ENCODE results near the gene DLL1.

Gene DLL1

DNA sequence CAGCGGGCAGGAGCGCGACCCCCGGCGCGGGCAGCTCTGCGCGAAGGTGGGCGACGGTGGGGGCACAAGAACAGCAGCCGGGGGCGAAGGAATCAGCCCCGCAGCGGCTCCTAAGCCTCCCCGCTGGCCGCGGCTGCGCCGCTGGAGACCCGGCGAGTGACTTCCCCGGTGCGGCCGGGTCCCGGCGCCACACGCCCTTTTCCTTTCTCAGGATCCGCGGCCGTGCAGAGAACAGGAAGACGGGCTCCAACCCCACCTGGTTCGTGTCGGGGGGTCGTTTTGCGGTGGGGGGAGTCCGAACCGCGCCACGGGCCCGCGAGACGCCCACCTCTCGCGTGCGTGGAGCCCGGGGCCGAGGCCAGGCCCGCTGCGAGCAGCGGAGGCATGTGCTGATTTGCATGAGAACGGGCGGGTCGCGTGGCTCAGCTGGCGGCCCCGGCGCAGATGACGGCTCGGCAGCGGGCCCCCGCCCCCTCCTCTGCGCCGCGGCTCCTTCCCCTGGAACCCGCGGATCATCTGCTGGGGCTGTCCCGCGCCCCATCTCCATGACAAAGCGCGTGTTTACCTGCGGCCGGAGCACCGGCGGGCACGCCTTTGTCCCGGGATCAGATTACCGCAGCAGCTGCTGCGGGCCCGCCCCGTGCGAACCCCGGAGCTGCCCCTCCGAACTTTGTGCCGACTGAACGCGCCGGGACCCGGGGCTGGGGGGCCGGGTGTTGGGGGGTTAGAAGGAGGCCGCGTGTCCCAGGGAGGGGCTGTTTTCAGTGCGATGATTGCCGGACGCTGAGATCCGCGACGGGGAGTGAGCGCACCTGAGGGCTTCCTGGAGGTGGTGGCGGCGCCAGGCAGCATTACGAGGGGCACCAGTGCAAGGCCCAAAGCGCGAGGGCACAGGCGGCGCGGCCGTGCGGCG, 4.9 kb upstream of the DLL1 start:
- Histone ChIP-seq H3K27me3 (ENCODE audit: control insufficient read depth, insufficient read depth, low read length) (peaks cover 67% of the 10 kb centered on the region), H3K27ac (ENCODE audit: low read depth, low read length) (peak overlapping the region; percentile 51), H3K36me3 (ENCODE audit: control insufficient read depth, insufficient read depth, low read length) (no peaks in the 10 kb centered on the region), H3K4me1 (ENCODE audit: control insufficient read depth, insufficient read depth, low read length) (peaks cover 49% of the 10 kb centered on the region), H3K4me3 (ENCODE audit: low read depth, low read length) (peak overlapping the region; percentile 57), H3K9me3 (ENCODE audit: control insufficient read depth, insufficient read depth, low read length) (peaks cover 14% of the 10 kb centered on the region), H3K9ac (ENCODE audit: low read depth, low read length) (peak overlapping the region; percentile 39; the same call in 1 of the 2 replicates)

DNA sequence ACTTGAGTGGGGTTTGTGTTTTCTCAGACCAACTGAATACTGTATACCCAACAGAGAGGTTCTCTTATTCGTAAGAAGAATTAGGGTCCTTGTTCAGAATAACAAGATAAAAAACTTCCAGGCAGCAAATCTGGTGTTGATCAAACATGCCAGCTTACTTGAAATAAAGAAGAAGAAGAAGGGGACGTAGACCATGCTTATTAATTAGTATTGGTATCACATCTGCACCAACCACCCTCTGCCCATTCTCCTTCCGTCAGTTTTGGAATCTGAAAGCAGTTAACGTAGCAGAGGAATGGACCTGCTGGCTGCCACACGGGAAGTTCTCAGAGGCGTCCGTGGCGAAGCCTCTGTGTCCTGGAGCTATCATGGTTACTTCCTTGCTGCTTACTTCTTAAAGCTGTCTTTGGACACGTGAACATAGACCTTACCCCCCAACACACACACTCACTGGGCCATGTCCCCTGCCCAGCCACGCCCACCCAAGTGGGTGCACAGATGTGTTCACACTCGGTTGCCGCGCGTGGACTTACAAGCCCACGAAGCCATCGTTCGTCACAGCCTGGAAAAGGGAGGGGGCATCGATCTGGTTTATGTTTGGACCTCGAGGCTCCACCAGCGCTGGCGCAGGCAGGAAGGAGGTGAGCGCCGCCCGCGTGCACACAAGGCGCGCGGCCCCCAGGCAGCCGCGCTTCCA, 4.1 kb upstream of the DLL1 start:
- 0 out of 2 replicates have a peak, but pooled peaks cover 6% of the 10 kb centered on the region for H3K9me3 ChIP-seq (ENCODE audit: control insufficient read depth, insufficient read depth, low read length)
- H3K36me3 ChIP-seq (ENCODE audit: control insufficient read depth, insufficient read depth, low read length): no peaks in the 10 kb centered on the region
- no peak overlapping the region for H3K27ac ChIP-seq (ENCODE audit: low read depth, low read length)
- peak overlapping the region; percentile 57 for H3K4me3 ChIP-seq (ENCODE audit: low read depth, low read length)
- peaks cover 49% of the 10 kb centered on the region for H3K4me1 ChIP-seq (ENCODE audit: control insufficient read depth, insufficient read depth, low read length)
- H3K9ac ChIP-seq (ENCODE audit: low read depth, low read length): peak overlapping the region; percentile 33; the same call in 1 of the 2 replicates
- peaks cover 75% of the 10 kb centered on the region for H3K27me3 ChIP-seq (ENCODE audit: control insufficient read depth, insufficient read depth, low read length)

DNA sequence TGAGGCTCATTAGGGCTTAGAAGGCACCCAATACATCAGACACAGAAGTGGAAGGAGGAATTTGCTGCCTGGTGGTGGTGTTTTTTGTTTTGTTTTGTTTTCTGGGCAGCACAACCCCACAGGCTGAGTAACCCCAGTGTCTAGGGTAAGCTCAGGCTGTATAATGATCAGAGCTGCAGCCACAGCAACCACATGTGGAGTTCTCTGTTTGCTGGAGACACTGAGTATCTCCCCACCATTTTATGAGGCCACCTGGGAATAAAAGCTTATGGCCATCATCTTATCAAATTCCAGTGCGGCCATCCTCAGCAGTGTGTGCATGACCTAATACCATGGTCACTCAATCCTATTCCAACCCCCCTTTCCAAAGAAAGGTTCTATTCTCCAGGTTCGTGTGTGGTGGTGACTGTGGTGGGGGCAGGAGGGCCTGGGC, 3.4 kb upstream of the DLL1 start:
- H3K4me3 ChIP-seq (ENCODE audit: low read depth, low read length): peak overlapping the region; percentile 71
- H3K9me3 ChIP-seq (ENCODE audit: control insufficient read depth, insufficient read depth, low read length): no peaks in the 10 kb centered on the region
- H3K9ac ChIP-seq (ENCODE audit: low read depth, low read length): no peak overlapping the region
- H3K36me3 ChIP-seq (ENCODE audit: control insufficient read depth, insufficient read depth, low read length): no peaks in the 10 kb centered on the region
- peaks cover 49% of the 10 kb centered on the region for H3K4me1 ChIP-seq (ENCODE audit: control insufficient read depth, insufficient read depth, low read length)
- H3K27me3 ChIP-seq (ENCODE audit: control insufficient read depth, insufficient read depth, low read length): peaks cover 80% of the 10 kb centered on the region
- H3K27ac ChIP-seq (ENCODE audit: low read depth, low read length): no peak overlapping the region

DNA sequence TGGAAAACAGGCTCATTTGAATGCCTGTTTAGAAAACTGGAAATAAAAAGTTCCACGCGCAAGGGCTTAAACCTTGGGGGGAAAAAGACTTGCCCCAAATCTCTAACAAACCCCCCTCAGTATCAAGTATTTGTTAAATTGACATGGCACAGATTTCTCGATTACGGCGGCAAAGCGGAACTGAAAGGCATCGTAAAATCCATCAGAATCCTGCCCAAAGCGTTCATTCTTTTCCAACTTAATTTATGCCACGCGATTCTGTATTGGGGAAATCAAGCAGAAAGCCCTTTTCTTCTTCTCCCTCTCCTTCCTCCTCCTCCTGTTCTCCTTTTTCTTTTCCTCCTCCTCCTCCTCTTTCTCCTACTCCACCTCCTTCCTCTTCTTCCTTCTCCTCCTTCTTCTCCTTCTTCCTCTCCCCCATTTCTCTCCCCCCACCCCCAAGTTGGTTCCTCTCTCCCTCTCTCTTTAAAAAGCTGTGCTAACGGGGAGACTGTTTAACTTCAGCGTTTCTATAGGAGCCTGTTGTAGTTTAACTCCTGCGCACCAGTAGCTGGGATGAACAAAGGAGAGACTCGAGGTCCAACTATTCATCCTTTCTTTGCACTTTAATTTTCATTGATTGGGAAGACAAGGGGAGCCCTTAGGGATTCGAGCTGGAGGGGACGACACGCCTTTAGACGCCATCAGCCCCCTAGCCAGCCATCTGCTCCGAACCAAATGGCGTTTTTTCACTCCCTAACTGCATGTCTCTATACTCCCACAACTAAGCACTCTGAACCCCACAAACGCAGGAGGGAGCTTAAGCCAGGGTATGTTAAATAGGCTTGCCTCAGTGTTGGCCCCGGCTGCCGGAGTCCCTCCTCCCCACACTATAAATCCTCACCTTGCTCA, 2.7 kb upstream of the DLL1 start:
- no peak overlapping the region for H3K9ac ChIP-seq (ENCODE audit: low read depth, low read length)
- H3K9me3 ChIP-seq (ENCODE audit: control insufficient read depth, insufficient read depth, low read length): no peaks in the 10 kb centered on the region
- no peak overlapping the region for H3K27ac ChIP-seq (ENCODE audit: low read depth, low read length)
- H3K4me3 ChIP-seq (ENCODE audit: low read depth, low read length): peak overlapping the region; percentile 71
- H3K4me1 ChIP-seq (ENCODE audit: control insufficient read depth, insufficient read depth, low read length): peaks cover 51% of the 10 kb centered on the region
- H3K27me3 ChIP-seq (ENCODE audit: control insufficient read depth, insufficient read depth, low read length): peaks cover 80% of the 10 kb centered on the region
- no peaks in the 10 kb centered on the region for H3K36me3 ChIP-seq (ENCODE audit: control insufficient read depth, insufficient read depth, low read length)

DNA sequence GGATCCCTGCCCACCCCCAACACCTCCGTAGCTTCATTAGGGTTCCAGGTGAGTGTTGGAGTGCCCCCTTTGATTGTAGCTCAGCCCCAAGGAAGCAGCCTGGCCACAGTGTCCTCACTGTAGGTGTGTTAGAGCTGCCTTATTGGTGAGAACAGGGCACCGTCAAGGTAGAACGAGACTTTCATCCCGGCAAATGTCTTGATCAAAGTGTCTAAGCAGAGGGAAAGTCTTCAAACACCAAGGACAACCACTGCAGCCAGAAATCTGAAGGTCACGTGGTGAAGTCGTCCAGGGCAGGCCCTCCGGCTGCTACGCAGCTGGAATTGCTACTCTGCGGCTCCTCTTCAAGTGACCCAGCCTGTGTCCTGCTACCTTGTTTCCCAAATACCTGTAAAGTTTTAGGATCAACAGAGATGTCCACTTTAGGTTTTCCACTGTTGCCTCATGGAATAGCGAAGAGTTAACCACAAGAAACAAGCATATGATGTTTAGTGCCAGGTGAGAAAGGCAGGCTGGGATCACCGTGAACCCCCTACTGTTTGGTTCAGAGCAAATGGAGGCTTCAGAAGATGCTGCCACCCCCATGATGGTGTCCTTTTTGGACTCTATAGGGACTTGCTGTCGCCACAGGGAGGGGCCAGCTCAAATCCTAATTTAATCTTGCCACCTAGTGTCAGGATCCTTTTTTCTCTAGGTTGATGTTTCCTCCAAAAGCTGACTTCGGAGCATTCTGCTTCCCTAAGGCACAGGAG, 1.7 kb upstream of the DLL1 start:
- H3K36me3 ChIP-seq (ENCODE audit: control insufficient read depth, insufficient read depth, low read length): peaks cover 4% of the 10 kb centered on the region; the same call in 1 of the 2 replicates
- H3K27ac ChIP-seq (ENCODE audit: low read depth, low read length): no peak overlapping the region
- peaks cover 47% of the 10 kb centered on the region for H3K4me1 ChIP-seq (ENCODE audit: control insufficient read depth, insufficient read depth, low read length)
- H3K27me3 ChIP-seq (ENCODE audit: control insufficient read depth, insufficient read depth, low read length): peaks cover 88% of the 10 kb centered on the region
- H3K9ac ChIP-seq (ENCODE audit: low read depth, low read length): no peak overlapping the region
- H3K9me3 ChIP-seq (ENCODE audit: control insufficient read depth, insufficient read depth, low read length): no peaks in the 10 kb centered on the region
- H3K4me3 ChIP-seq (ENCODE audit: low read depth, low read length): peak overlapping the region; percentile 71

DNA sequence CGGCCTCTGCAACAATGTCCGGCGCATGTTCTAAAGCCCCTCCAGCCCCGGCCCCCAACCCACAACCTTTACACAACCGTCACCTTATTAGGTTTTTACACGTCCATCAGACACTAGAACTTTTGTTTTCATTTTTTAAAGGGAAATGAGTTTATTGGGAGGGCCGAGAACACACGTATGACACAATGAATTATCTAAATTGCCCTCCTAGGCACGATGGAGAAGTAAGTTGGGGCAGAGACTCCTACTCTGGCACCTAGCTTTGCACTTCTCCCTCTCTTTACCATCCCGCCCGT, 1.2 kb upstream of the DLL1 start:
- Histone ChIP-seq H3K9ac (ENCODE audit: low read depth, low read length) (no peak overlapping the region), H3K4me3 (ENCODE audit: low read depth, low read length) (peak overlapping the region; percentile 71), H3K27me3 (ENCODE audit: control insufficient read depth, insufficient read depth, low read length) (peaks cover 91% of the 10 kb centered on the region)

DNA sequence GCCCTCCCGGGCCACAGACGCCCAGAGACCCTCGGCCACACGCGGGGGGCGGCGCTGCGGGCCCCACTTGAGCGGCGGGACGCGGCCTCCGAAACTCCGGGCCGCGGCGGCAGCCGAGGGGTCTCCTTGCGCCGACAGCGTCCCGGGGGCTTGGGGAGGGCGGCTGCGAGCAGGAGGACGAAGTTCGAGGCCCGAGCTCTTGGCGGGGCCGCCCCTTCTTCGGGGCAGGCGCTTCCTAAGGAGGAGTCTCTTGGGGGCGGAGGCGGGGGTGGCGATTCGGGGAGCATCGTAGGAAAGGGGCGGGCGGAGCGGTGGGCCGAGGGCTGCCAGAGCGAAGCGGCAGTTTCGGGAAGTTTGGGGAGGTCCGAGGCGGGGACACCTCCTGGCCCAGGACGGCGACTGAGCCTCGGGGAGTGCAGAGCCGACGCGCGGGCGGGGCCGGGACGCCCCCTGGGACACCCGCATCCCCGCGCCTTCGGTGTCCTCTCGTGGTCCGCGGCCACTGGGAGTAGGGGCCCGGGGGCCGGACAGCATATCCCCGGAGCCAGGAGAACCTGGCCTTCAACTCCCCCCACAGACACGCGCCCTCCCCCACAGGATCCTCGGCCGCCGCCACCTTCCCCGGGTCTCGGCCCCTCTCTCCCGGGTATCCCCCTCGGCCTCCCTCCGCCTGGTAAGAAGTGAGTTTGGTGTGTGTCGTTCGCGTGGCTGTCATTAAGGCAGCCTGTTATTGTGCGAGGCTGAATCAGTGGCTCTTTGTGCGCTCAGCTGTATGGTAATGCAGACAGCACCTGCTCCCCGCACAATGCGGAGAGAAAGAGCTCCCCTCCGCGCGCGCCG, 613 bp upstream of the DLL1 start:
- Histone ChIP-seq H3K36me3 (ENCODE audit: control insufficient read depth, insufficient read depth, low read length) (peaks cover 4% of the 10 kb centered on the region; the same call in 1 of the 2 replicates), H3K9ac (ENCODE audit: low read depth, low read length) (no peak overlapping the region), H3K9me3 (ENCODE audit: control insufficient read depth, insufficient read depth, low read length) (no peaks in the 10 kb centered on the region), H3K4me3 (ENCODE audit: low read depth, low read length) (peak overlapping the region; percentile 71), H3K4me1 (ENCODE audit: control insufficient read depth, insufficient read depth, low read length) (peaks cover 50% of the 10 kb centered on the region), H3K27me3 (ENCODE audit: control insufficient read depth, insufficient read depth, low read length) (peaks cover 91% of the 10 kb centered on the region), H3K27ac (ENCODE audit: low read depth, low read length) (peak overlapping the region; percentile 42)

More for the DNA sequence above, 1.2 kb upstream of the DLL1 start:
- Histone ChIP-seq H3K27ac (ENCODE audit: low read depth, low read length) (no peak overlapping the region), H3K36me3 (ENCODE audit: control insufficient read depth, insufficient read depth, low read length) (peaks cover 4% of the 10 kb centered on the region; the same call in 1 of the 2 replicates), H3K4me1 (ENCODE audit: control insufficient read depth, insufficient read depth, low read length) (peaks cover 45% of the 10 kb centered on the region), H3K9me3 (ENCODE audit: control insufficient read depth, insufficient read depth, low read length) (no peaks in the 10 kb centered on the region)

DNA sequence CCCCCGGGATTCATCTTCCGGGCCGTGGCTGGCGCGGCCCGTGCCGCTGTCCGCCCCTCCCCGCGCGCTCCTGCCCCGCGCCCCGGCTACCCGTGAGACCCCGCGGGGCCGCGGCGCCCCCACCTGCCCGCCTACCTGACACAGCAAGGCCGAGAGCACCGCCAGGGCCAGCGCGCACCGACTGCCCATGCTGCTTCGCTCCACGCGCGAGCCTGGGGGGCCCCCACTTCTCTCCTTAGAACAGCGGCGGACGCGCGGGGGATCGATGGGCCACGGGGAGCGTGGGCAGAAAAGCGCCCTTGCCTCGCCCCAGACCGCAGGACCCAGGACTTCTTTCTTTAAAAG, 955 bp downstream of the DLL1 start:
- H3K36me3 ChIP-seq (ENCODE audit: control insufficient read depth, insufficient read depth, low read length): peaks cover 6% of the 10 kb centered on the region
- peaks cover 52% of the 10 kb centered on the region for H3K4me1 ChIP-seq (ENCODE audit: control insufficient read depth, insufficient read depth, low read length)
- peak overlapping the region; percentile 56 for H3K4me3 ChIP-seq (ENCODE audit: low read depth, low read length)
- peaks cover 92% of the 10 kb centered on the region for H3K27me3 ChIP-seq (ENCODE audit: control insufficient read depth, insufficient read depth, low read length)
- no peak overlapping the region for H3K27ac ChIP-seq (ENCODE audit: low read depth, low read length)
- H3K9ac ChIP-seq (ENCODE audit: low read depth, low read length): no peak overlapping the region
- no peaks in the 10 kb centered on the region for H3K9me3 ChIP-seq (ENCODE audit: control insufficient read depth, insufficient read depth, low read length)

DNA sequence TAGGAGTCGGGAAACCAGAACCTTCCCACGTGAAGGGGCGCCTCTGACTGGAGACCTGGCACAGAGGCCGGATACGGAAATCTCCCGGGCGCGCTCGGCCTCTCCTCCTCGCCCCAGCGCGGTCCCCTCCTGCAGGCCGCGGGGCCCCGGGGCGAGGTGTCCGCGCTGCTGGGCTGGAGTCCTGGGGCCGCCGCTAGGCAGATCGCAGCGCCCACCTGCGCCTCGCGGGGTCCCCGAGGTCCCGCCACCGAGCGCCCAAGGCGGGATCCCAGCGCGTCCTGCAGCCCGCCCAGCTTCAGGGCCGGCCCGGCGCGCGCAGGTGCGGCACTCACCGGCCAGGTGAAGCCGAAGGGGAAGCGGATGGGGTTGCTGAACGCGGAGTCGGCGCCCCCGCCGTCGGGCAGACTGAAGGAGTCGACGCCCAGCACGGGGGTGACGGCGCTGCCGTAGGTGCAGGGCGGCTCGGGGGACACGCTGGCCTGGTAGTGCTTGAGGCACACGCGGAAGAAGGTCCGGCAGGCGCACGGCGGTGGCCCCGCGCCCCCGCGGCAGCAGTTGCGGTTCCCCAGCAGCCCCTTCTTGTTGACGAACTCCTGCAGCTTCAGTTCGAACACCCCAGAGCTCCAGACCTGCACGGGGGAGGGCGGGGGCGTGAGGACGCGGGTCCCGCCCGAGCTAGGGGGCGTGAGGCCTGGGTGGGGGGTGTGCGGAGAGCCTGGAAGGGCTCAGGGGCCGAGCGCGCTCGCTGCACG, 1.5 kb downstream of the DLL1 start:
- H3K4me1 ChIP-seq (ENCODE audit: control insufficient read depth, insufficient read depth, low read length): peaks cover 46% of the 10 kb centered on the region
- no peaks in the 10 kb centered on the region for H3K9me3 ChIP-seq (ENCODE audit: control insufficient read depth, insufficient read depth, low read length)
- peak overlapping the region; percentile 56 for H3K4me3 ChIP-seq (ENCODE audit: low read depth, low read length)
- peaks cover 86% of the 10 kb centered on the region for H3K27me3 ChIP-seq (ENCODE audit: control insufficient read depth, insufficient read depth, low read length)
- H3K27ac ChIP-seq (ENCODE audit: low read depth, low read length): no peak overlapping the region
- peaks cover 8% of the 10 kb centered on the region for H3K36me3 ChIP-seq (ENCODE audit: control insufficient read depth, insufficient read depth, low read length)
- H3K9ac ChIP-seq (ENCODE audit: low read depth, low read length): no peak overlapping the region
